Measurements from ENCODE around the gene CCDC85B.
A peak's percentile ranks its signal among the peaks of the same experiment; 100 is the strongest.

The CCDC85B gene

GRCh38 chr11:65857853-65858680 lies 32.4 kb upstream of the CCDC85B start, which contains the start of gene CFL1:
Gene CFL1 (minus strand): TSS chr11:65858180. CDS start chr11:65858099, 81 bp downstream.
- peak; percentile 92 for FAIRE-seq

GRCh38 chr11:65858681-65859087 lies 31.8 kb upstream of the CCDC85B start:
- FAIRE-seq: no peak

GRCh38 chr11:65859095-65859811 lies 31.2 kb upstream of the CCDC85B start:
- peak; percentile 92 for FAIRE-seq

GRCh38 chr11:65859812-65860277 lies 30.6 kb upstream of the CCDC85B start:
- no peak for FAIRE-seq

- peak; percentile 92 for FAIRE-seq
Observed at GRCh38 chr11:65860278-65861164, 30.0 kb upstream of the CCDC85B start, which contains the start of gene MUS81. Gene MUS81 (plus strand): TSS chr11:65860433. CDS start chr11:65860754, 321 bp downstream.

- FAIRE-seq: no peak
Observed at GRCh38 chr11:65861165-65861505, 29.3 kb upstream of the CCDC85B start.

- no peak for FAIRE-seq
Observed at GRCh38 chr11:65861533-65862183, 28.8 kb upstream of the CCDC85B start.

- no peak for FAIRE-seq
Observed at GRCh38 chr11:65862191-65862735, 28.2 kb upstream of the CCDC85B start.

- FAIRE-seq: no peak
Observed at GRCh38 chr11:65862941-65863888, 27.3 kb upstream of the CCDC85B start.

- FAIRE-seq: no peak
Observed at GRCh38 chr11:65863889-65864705, 26.4 kb upstream of the CCDC85B start.

- FAIRE-seq: no peak
Observed at GRCh38 chr11:65864706-65865471, 25.6 kb upstream of the CCDC85B start.

- FAIRE-seq: no peak
Observed at GRCh38 chr11:65865550-65866172, 24.8 kb upstream of the CCDC85B start.

GRCh38 chr11:65866509-65867283 lies 23.8 kb upstream of the CCDC85B start:
- no peak for FAIRE-seq

GRCh38 chr11:65867284-65868071 lies 23.0 kb upstream of the CCDC85B start:
- FAIRE-seq: no peak

- no peak for FAIRE-seq
Observed at GRCh38 chr11:65868076-65868667, 22.3 kb upstream of the CCDC85B start.

- no peak for FAIRE-seq
Observed at GRCh38 chr11:65868907-65869306, 21.6 kb upstream of the CCDC85B start.

Measured in A204.1 (cell line).